Left ventricle myocardium inferior (tissue), 1 donor: ENCODE data around the gene ACSF3. TPM values are rescaled to one million over a fixed set of nuclear protein-coding genes. Genes with fewer than 3 reads are reported as not detected.

ENCODE experiments used
- DNase-seq: peaks from one replicate; pipeline ENCODE4 v3.0.0-alpha.2; 2020
- H3K27ac ChIP-seq: fragments of 200-600 bp; replicated peaks from 2 replicates; pipeline ENCODE4 v1.8.0; 2021
- H3K27me3 ChIP-seq: fragments of 200-600 bp; 2 replicates; pipeline ENCODE4 v1.8.0; 2021; ENCODE audit warnings: low read depth
- H3K36me3 ChIP-seq: fragments of 200-600 bp; 2 replicates; pipeline ENCODE4 v1.8.0; 2021
- H3K4me1 ChIP-seq: fragments of 200-600 bp; 2 replicates; pipeline ENCODE4 v1.8.0; 2021
- H3K4me3 ChIP-seq: fragments of 200-600 bp; 2 replicates; pipeline ENCODE4 v1.8.0; 2021; ENCODE audit warnings: mild to moderate bottlenecking, moderate library complexity
- H3K9me3 ChIP-seq: fragments of 200-600 bp; replicated peaks from 2 replicates; pipeline ENCODE4 v1.8.0; 2021
- CTCF ChIP-seq: fragments of 200-600 bp; IDR thresholded peaks from 2 replicates; pipeline ENCODE4 v1.8.0; 2021; ENCODE audit warnings: antibody characterized with exemption, mild to moderate bottlenecking, borderline replicate concordance
- intact Hi-C: fragments of 100-400 bp; cut with micrococcal nuclease; formaldehyde crosslinking; loops from one replicate; pipeline ENCODE4 v1.11.0; 2022
- long read RNA-seq: library from polyadenylated mRNA; unstranded; transcript quantifications from one replicate; pipeline ENCODE4 v2.0.0, GENCODE V29; 2021
- total RNA-seq: library from RNA; stranded (reverse); fragmentation: NEBNext Ultra II Directional; extraction: Animal tissue kit (Norgen Biotek cat#: 25700); gene quantifications from one replicate; pipeline ENCODE4 v1.2.1, GENCODE V29; 2021
- donor health status: DM: no; HTN: yes; CAD: no; lungs with severe emphysema.

Gene ACSF3
- 16.7 TPM for total RNA-seq
- long read RNA-seq, full-length matches to known transcripts: 41 of 55 reads
- long read RNA-seq, partial matches to known transcripts: 3 of 55 reads
- long read RNA-seq, other reads (novel, unspliced or antisense): 11 of 55 reads

GRCh38 chr16:89093602-89094251 is at the start of gene ACSF3:
Gene ACSF3, plus strand, starts transcription at chr16:89093852. Its CDS starts 6,830 bp downstream, at chr16:89100682.
- peak within 1 kb of the TSS; percentile 90 for H3K4me3 ChIP-seq
- no peaks in the 10 kb centered on the region for H3K9me3 ChIP-seq
- peaks cover 39% of the 10 kb centered on the region for H3K4me1 ChIP-seq
- H3K27ac ChIP-seq: peak within 1 kb of the TSS; percentile 65
- no peak for TF ChIP-seq CTCF
- intact Hi-C loops: no loop called here
- H3K27me3 ChIP-seq: peaks cover 41% of the 10 kb centered on the region
- H3K36me3 ChIP-seq: no peaks in the 10 kb centered on the region
- DNase-seq: peak; percentile 69

- H3K9me3 ChIP-seq: no peaks in the 10 kb centered on the region
- H3K36me3 ChIP-seq: no peaks in the 10 kb centered on the region
- no peaks in the 10 kb centered on the region for H3K4me1 ChIP-seq
- H3K4me3 ChIP-seq: no peak overlapping the region
- H3K27me3 ChIP-seq: peaks cover 98% of the 10 kb centered on the region
- peak; percentile 2 for DNase-seq
- no peak overlapping the region for H3K27ac ChIP-seq
- intact Hi-C loops: no loop called here
- no peak for TF ChIP-seq CTCF
These were observed 49.1 kb upstream of the ACSF3 start for GRCh38 chr16:89044418-89045180.

GRCh38 chr16:89045181-89045815 is 48.4 kb upstream of the ACSF3 start:
- intact Hi-C loops: no loop called here
- H3K4me1 ChIP-seq: no peaks in the 10 kb centered on the region
- H3K27me3 ChIP-seq: peaks cover 98% of the 10 kb centered on the region
- no peaks in the 10 kb centered on the region for H3K9me3 ChIP-seq
- no peaks in the 10 kb centered on the region for H3K36me3 ChIP-seq
- H3K4me3 ChIP-seq: no peak overlapping the region
- peak; percentile 11 for DNase-seq
- no peak for TF ChIP-seq CTCF
- H3K27ac ChIP-seq: no peak overlapping the region

- Histone ChIP-seq H3K4me1 (no peaks in the 10 kb centered on the region), H3K27ac (no peak overlapping the region), H3K36me3 (no peaks in the 10 kb centered on the region), H3K4me3 (no peak overlapping the region), H3K9me3 (no peaks in the 10 kb centered on the region), H3K27me3 (peaks cover 98% of the 10 kb centered on the region)
- no peak for TF ChIP-seq CTCF
- DNase-seq: no peak
- intact Hi-C loops: no loop called here
These were observed 47.8 kb upstream of the ACSF3 start for GRCh38 chr16:89045881-89046280.

- intact Hi-C loops: no loop called here
- TF ChIP-seq CTCF: no peak
- H3K36me3 ChIP-seq: no peaks in the 10 kb centered on the region
- H3K4me1 ChIP-seq: no peaks in the 10 kb centered on the region
- peaks cover 98% of the 10 kb centered on the region for H3K27me3 ChIP-seq
- no peak overlapping the region for H3K4me3 ChIP-seq
- no peaks in the 10 kb centered on the region for H3K9me3 ChIP-seq
- H3K27ac ChIP-seq: no peak overlapping the region
- DNase-seq: no peak
These were observed 47.2 kb upstream of the ACSF3 start for GRCh38 chr16:89046491-89046890.
